HEK293T (cell line): ENCODE measurements around the gene ANKRD11.

Experiments
- BHLHE40 ChIP-seq: fragments of 450-650 bp; IDR thresholded peaks from 2 replicates; pipeline ENCODE4 v1.6.1; 2016; ENCODE audit warnings: mild to moderate bottlenecking, moderate library complexity, borderline replicate concordance
- FOXA1 ChIP-seq: fragments of 450-650 bp; IDR thresholded peaks from 2 replicates; pipeline ENCODE4 v1.6.1; 2016; ENCODE audit warnings: mild to moderate bottlenecking
- HDGF ChIP-seq: fragments of 450-650 bp; IDR thresholded peaks from 2 replicates; pipeline ENCODE4 v1.6.1; 2017; ENCODE audit warnings: antibody characterized with exemption, borderline replicate concordance

- TF ChIP-seq FOXA1 (no peak), HDGF (no peak), BHLHE40 (no peak)
Measured at GRCh38 chr16:89289428-89290395, 200.6 kb downstream of the ANKRD11 start.
